ENCODE measurements around the gene NELL1. TPM values are rescaled to one million over a fixed set of nuclear protein-coding genes. Genes with fewer than 3 reads are reported as not detected.

Gene NELL1
- total RNA-seq, 1 experiment from 2014 or later: 0.19 TPM

DNA sequence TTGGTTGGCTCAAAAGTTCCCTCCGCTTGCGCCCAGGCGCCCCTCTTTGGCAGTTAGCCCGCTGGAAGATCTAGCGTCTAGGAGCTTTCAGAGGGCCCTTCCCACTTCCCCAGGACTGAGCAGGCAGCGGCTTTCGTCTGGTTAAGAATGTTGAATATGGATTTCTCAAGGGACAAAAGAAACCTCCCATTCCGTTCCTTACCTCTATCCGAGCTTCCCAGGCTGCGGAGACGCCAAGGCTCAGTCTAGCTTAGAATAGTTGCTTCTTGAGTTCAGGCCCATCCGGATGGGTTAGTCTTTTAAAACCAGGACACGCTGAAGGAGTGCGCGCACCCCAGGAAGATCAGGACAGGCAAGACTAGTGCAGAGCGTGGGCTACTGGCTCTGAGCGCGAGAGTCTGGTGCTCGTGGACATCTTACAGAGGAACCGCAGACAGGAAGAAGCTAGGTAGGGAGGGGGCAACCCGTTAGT, 1.6 kb downstream of the NELL1 start:
- H4K20me1 ChIP-seq (ENCODE audit: insufficient read depth, low read depth, low read length): no peaks in the 10 kb centered on the region
- no peak overlapping the region for H3K27ac ChIP-seq (ENCODE audit: low read length)
- no peak overlapping the region for H2AFZ ChIP-seq (ENCODE audit: low read length)
- H3K9me3 ChIP-seq (ENCODE audit: low read length): no peaks in the 10 kb centered on the region
- H3K4me2 ChIP-seq (ENCODE audit: low read depth, low read length, poor library complexity, severe bottlenecking): no peak overlapping the region
- H3K9ac ChIP-seq (ENCODE audit: low read length): no peak overlapping the region
- H3K79me2 ChIP-seq (ENCODE audit: low read length): no peaks in the 10 kb centered on the region
- H3K36me3 ChIP-seq (ENCODE audit: insufficient read depth, low read length): no peaks in the 10 kb centered on the region
- H3K27me3 ChIP-seq (ENCODE audit: low read length): no peaks in the 10 kb centered on the region
- DNase-seq: no peak
- no peaks in the 10 kb centered on the region for H3K9me2 ChIP-seq (replicated peaks; ENCODE audit: insufficient read depth, low read length)
- H3K4me3 ChIP-seq (ENCODE audit: low read length): no peak overlapping the region
- H3K4me1 ChIP-seq (ENCODE audit: low read length): no peaks in the 10 kb centered on the region

DNA sequence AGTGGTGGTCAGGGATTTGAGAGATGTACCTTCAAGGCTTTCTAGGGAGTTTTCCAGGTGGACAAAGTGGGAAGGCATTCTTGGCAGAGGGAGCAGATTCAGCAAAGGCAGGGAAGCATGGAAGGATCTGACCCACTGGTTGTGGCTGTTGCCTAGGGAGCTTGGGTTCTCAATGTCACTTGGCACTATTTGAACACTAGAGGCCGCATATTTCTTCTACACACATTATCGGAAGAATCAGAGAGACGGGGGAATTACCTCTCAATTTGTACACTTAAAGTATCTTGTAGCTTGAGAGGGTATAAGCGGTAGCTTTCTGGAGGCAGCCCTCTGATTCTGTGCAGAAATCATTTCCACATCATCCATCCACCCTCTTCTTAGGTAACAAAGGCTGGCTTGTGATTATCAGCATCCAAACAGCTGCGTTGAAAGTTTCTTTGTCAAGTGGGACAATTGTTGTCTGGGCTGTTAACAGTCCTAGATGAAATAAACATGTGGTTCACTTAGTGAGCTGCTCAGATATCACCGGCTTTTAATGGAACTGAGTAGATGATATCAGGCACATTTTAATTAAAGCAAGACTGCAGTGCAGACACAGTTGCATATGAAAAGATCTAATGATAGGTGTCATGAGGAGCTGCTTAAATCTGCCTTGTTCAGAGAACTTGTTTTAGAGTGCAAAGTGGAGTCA, 2.6 kb downstream of the NELL1 start:
- Histone ChIP-seq H3K27ac (ENCODE audit: low read length) (no peak overlapping the region), H3K4me3 (ENCODE audit: low read length) (no peak overlapping the region), H2AFZ (ENCODE audit: low read length) (no peak overlapping the region), H3K9me3 (ENCODE audit: low read length) (no peaks in the 10 kb centered on the region), H3K36me3 (ENCODE audit: insufficient read depth, low read length) (no peaks in the 10 kb centered on the region), H3K27me3 (ENCODE audit: low read length) (no peaks in the 10 kb centered on the region), H3K9me2 (replicated peaks; ENCODE audit: insufficient read depth, low read length) (no peaks in the 10 kb centered on the region), H3K4me2 (ENCODE audit: low read depth, low read length, poor library complexity, severe bottlenecking) (no peak overlapping the region), H3K4me1 (ENCODE audit: low read length) (no peaks in the 10 kb centered on the region), H4K20me1 (ENCODE audit: insufficient read depth, low read depth, low read length) (no peaks in the 10 kb centered on the region), H3K79me2 (ENCODE audit: low read length) (no peaks in the 10 kb centered on the region), H3K9ac (ENCODE audit: low read length) (no peak overlapping the region)
- DNase-seq: no peak

DNA sequence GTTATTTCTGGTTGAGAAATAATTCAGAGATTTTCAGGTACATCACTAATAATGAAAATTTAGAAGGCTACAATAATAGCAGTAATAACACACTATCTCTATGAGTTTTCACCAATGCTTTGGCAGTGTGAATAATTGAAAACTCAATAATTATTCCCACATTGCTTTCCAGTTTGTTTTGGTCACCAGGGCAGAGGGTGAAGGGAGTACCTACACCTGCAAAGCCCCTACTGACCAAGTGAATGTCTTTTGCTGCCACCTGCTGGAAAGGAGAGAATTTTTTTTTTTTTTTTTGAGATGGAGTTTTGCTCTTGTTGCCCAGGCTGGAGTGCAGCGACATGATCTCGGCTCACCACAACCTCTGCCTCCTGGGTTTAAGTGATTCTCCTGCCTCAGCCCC, 3.2 kb downstream of the NELL1 start:
- H3K4me3 ChIP-seq (ENCODE audit: low read length): no peak overlapping the region
- H3K4me1 ChIP-seq (ENCODE audit: low read length): no peaks in the 10 kb centered on the region
- no peaks in the 10 kb centered on the region for H3K9me3 ChIP-seq (ENCODE audit: low read length)
- H3K9me2 ChIP-seq (replicated peaks; ENCODE audit: insufficient read depth, low read length): no peaks in the 10 kb centered on the region
- no peak overlapping the region for H2AFZ ChIP-seq (ENCODE audit: low read length)
- no peak overlapping the region for H3K27ac ChIP-seq (ENCODE audit: low read length)
- H3K36me3 ChIP-seq (ENCODE audit: insufficient read depth, low read length): no peaks in the 10 kb centered on the region
- no peaks in the 10 kb centered on the region for H3K79me2 ChIP-seq (ENCODE audit: low read length)
- H3K9ac ChIP-seq (ENCODE audit: low read length): no peak overlapping the region
- H3K4me2 ChIP-seq (ENCODE audit: low read depth, low read length, poor library complexity, severe bottlenecking): no peak overlapping the region
- H3K27me3 ChIP-seq (ENCODE audit: low read length): no peaks in the 10 kb centered on the region
- DNase-seq: peak; percentile 63
- no peaks in the 10 kb centered on the region for H4K20me1 ChIP-seq (ENCODE audit: insufficient read depth, low read depth, low read length)

DNA sequence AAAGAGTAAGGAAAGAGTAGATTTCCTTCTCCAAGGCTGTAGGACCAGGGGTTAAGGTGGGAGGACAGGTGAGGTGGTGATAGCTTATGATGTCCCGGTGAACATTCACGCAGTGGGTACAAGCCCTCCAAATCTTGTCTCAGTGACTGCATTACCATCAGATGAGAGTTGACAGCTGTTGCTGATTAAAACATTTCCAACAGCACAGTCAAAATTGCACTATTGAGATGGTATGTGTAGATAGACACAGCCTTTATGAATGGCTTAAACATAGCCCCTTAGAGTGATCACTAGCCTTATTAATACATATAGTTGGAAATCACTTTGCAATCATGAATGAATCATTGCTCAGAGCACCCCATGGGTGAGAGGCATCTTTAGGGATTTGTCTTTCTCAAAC, 7.3 kb downstream of the NELL1 start:
- Histone ChIP-seq H3K9ac (ENCODE audit: low read length) (no peak overlapping the region), H2AFZ (ENCODE audit: low read length) (no peak overlapping the region), H3K4me1 (ENCODE audit: low read length) (no peaks in the 10 kb centered on the region), H3K9me2 (replicated peaks; ENCODE audit: insufficient read depth, low read length) (no peaks in the 10 kb centered on the region), H4K20me1 (ENCODE audit: insufficient read depth, low read depth, low read length) (no peaks in the 10 kb centered on the region), H3K4me3 (ENCODE audit: low read length) (no peak overlapping the region), H3K36me3 (ENCODE audit: insufficient read depth, low read length) (no peaks in the 10 kb centered on the region), H3K9me3 (ENCODE audit: low read length) (no peaks in the 10 kb centered on the region), H3K27ac (ENCODE audit: low read length) (no peak overlapping the region), H3K27me3 (ENCODE audit: low read length) (no peaks in the 10 kb centered on the region), H3K79me2 (ENCODE audit: low read length) (no peaks in the 10 kb centered on the region), H3K4me2 (ENCODE audit: low read depth, low read length, poor library complexity, severe bottlenecking) (no peak overlapping the region)
- no peak for DNase-seq

DNA sequence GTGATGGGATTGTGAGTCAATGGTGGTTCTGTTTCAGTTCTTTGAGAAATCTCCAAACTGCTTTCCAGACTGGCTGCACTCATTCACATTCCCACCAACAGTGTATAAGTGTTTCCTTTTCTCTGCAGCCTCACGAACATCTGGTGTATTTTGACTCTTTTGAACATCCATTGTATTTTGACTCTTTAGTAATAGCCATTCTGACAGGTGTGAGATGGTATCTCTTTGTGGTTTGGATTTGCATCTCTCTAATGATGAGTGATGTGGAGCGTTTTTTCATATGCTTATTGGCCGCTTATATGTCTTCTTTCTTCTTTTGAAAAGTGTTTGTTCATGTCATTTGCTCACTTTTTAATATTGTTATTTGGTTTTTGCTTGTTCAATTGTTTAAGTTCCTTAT, 19.4 kb downstream of the NELL1 start:
- no peak for DNase-seq
- no peak overlapping the region for H3K4me2 ChIP-seq (ENCODE audit: low read depth, low read length, poor library complexity, severe bottlenecking)
- H2AFZ ChIP-seq (ENCODE audit: low read length): no peak overlapping the region
- no peaks in the 10 kb centered on the region for H3K9me3 ChIP-seq (ENCODE audit: low read length)
- no peaks in the 10 kb centered on the region for H3K4me1 ChIP-seq (ENCODE audit: low read length)
- no peak overlapping the region for H3K4me3 ChIP-seq (ENCODE audit: low read length)
- no peak overlapping the region for H3K27ac ChIP-seq (ENCODE audit: low read length)
- H3K36me3 ChIP-seq (ENCODE audit: insufficient read depth, low read length): no peaks in the 10 kb centered on the region
- H4K20me1 ChIP-seq (ENCODE audit: insufficient read depth, low read depth, low read length): no peaks in the 10 kb centered on the region
- no peaks in the 10 kb centered on the region for H3K79me2 ChIP-seq (ENCODE audit: low read length)
- H3K9ac ChIP-seq (ENCODE audit: low read length): no peak overlapping the region
- H3K27me3 ChIP-seq (ENCODE audit: low read length): no peaks in the 10 kb centered on the region
- no peaks in the 10 kb centered on the region for H3K9me2 ChIP-seq (replicated peaks; ENCODE audit: insufficient read depth, low read length)

DNA sequence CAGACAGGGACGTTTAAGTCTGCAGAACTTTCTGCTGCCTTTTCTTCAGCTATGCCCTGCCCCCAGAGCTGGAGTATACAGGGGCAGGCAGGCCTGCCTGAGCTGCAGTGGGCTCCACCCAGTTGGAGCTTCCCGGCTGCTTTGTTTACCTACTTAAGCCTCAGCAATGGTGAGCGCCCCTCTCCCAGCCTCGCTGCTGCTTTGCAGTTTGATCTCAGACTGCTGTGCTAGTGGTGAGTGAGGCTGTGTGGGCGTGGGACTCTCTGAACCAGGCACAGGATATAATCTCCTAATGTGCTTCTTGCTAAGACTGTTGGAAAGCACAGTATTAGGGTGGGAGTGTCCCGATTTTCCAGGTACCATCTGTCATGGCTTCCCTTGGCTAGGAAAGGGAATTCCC, 38.5 kb downstream of the NELL1 start:
- H3K4me2 ChIP-seq (ENCODE audit: low read depth, low read length, poor library complexity, severe bottlenecking): no peak overlapping the region
- H3K9me2 ChIP-seq (replicated peaks; ENCODE audit: insufficient read depth, low read length): no peaks in the 10 kb centered on the region
- H3K4me1 ChIP-seq (ENCODE audit: low read length): no peaks in the 10 kb centered on the region
- no peaks in the 10 kb centered on the region for H3K36me3 ChIP-seq (ENCODE audit: insufficient read depth, low read length)
- no peak for DNase-seq
- H2AFZ ChIP-seq (ENCODE audit: low read length): no peak overlapping the region
- no peaks in the 10 kb centered on the region for H3K79me2 ChIP-seq (ENCODE audit: low read length)
- H3K27ac ChIP-seq (ENCODE audit: low read length): no peak overlapping the region
- no peaks in the 10 kb centered on the region for H4K20me1 ChIP-seq (ENCODE audit: insufficient read depth, low read depth, low read length)
- H3K27me3 ChIP-seq (ENCODE audit: low read length): no peaks in the 10 kb centered on the region
- no peak overlapping the region for H3K4me3 ChIP-seq (ENCODE audit: low read length)
- H3K9me3 ChIP-seq (ENCODE audit: low read length): no peaks in the 10 kb centered on the region
- no peak overlapping the region for H3K9ac ChIP-seq (ENCODE audit: low read length)

DNA sequence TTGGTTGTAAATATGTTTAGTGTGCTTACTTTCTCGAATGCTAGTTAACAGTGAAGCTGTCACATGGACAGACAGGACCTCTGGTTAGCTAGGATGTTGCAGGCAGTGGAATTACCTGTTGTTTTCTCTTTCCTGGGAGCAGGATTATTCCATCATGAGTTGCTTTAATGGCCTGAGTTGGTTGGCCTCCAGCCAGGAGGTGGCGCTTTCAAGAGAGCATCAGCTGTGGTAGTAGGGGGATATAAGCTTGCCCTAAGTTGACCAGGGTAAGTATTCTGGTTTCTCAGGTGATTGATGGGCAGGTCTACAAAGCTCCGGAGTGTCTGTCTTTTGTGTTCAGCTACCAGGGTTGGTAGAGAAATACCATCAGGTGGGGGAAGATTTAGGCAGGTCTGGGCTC, 43.5 kb downstream of the NELL1 start:
- H3K4me1 ChIP-seq (ENCODE audit: low read length): no peaks in the 10 kb centered on the region
- peak; percentile 48 for DNase-seq
- no peaks in the 10 kb centered on the region for H3K9me2 ChIP-seq (replicated peaks; ENCODE audit: insufficient read depth, low read length)
- H3K9me3 ChIP-seq (ENCODE audit: low read length): no peaks in the 10 kb centered on the region
- H3K4me2 ChIP-seq (ENCODE audit: low read depth, low read length, poor library complexity, severe bottlenecking): no peak overlapping the region
- H3K4me3 ChIP-seq (ENCODE audit: low read length): no peak overlapping the region
- no peak overlapping the region for H2AFZ ChIP-seq (ENCODE audit: low read length)
- H3K27ac ChIP-seq (ENCODE audit: low read length): no peak overlapping the region
- no peak overlapping the region for H3K9ac ChIP-seq (ENCODE audit: low read length)
- H3K79me2 ChIP-seq (ENCODE audit: low read length): no peaks in the 10 kb centered on the region
- no peaks in the 10 kb centered on the region for H3K36me3 ChIP-seq (ENCODE audit: insufficient read depth, low read length)
- no peaks in the 10 kb centered on the region for H4K20me1 ChIP-seq (ENCODE audit: insufficient read depth, low read depth, low read length)
- H3K27me3 ChIP-seq (ENCODE audit: low read length): no peaks in the 10 kb centered on the region

DNA sequence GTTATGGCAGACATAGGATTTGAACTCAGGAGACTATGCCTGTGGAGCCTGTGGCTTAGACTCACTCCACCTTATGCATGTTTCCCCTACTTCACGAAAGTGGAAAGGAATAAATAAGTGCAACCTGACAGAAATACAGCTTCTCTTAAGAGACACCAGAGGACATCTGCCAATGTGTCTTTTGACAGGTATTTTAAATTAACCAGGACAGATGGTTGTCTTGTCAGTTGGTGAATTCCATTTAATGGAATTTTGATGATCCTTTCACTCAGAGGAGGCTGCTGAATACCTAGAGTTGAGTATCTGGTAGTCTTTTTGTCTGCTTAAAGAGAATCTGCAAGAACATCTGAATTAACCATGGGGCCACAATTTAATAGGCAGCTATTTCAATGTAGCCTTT, 46.1 kb downstream of the NELL1 start:
- Histone ChIP-seq H4K20me1 (ENCODE audit: insufficient read depth, low read depth, low read length) (no peaks in the 10 kb centered on the region), H3K4me2 (ENCODE audit: low read depth, low read length, poor library complexity, severe bottlenecking) (no peak overlapping the region), H3K27ac (ENCODE audit: low read length) (no peak overlapping the region), H3K79me2 (ENCODE audit: low read length) (no peaks in the 10 kb centered on the region), H2AFZ (ENCODE audit: low read length) (no peak overlapping the region), H3K36me3 (ENCODE audit: insufficient read depth, low read length) (no peaks in the 10 kb centered on the region), H3K9me2 (replicated peaks; ENCODE audit: insufficient read depth, low read length) (no peaks in the 10 kb centered on the region), H3K4me3 (ENCODE audit: low read length) (no peak overlapping the region), H3K9ac (ENCODE audit: low read length) (no peak overlapping the region), H3K27me3 (ENCODE audit: low read length) (no peaks in the 10 kb centered on the region), H3K4me1 (ENCODE audit: low read length) (no peaks in the 10 kb centered on the region), H3K9me3 (ENCODE audit: low read length) (no peaks in the 10 kb centered on the region)
- no peak for DNase-seq

All from Karpas-422 (cell line).